ENCODE results near the gene SDK1. TPM values are rescaled to one million over a fixed set of nuclear protein-coding genes. Genes with fewer than 3 reads are reported as not detected.

Gene SDK1
- total RNA-seq, 1 donor from 2014 or later = 225 TPM

DNA sequence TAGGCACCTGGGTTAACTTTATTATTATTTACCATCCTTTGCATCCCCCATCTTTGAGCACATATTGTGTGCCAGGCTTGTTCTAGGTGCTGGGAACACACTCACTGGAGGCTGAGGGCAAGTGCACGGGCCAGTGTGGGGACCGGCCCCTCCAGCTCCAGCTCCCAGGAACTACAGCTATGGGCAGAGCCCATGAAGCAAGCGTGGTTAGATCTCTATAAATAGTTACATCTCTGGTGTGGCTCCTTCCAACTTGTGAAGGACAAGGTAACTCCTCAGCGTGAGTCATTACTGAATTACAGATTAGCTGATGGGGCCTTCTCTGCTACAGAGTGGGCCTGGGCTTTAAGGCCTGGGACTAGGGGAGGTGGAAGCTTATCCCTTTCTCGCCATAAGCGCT lies 583.5 kb downstream of the SDK1 start:
- peaks cover 20% of the 10 kb centered on the region for H3K9me3 Mint-ChIP-seq (ENCODE audit: unreplicated experiment)
- no peak overlapping the region for H3K4me3 Mint-ChIP-seq (ENCODE audit: unreplicated experiment)
- peaks cover 12% of the 10 kb centered on the region for H3K27me3 Mint-ChIP-seq (ENCODE audit: unreplicated experiment)
- DNase-seq = no peak
- peaks cover 28% of the 10 kb centered on the region for H3K4me1 Mint-ChIP-seq (ENCODE audit: low read depth, unreplicated experiment)
- peaks cover 18% of the 10 kb centered on the region for H3K36me3 Mint-ChIP-seq (ENCODE audit: unreplicated experiment)
- TF ChIP-seq CTCF (IDR thresholded peaks at IDR 0.05; ENCODE audit: partially characterized antibody, unreplicated experiment) = no peak
- no peak overlapping the region for H3K27ac Mint-ChIP-seq (ENCODE audit: unreplicated experiment)

GRCh38 chr7:3887096-3887690 lies 586.1 kb downstream of the SDK1 start:
- Mint-ChIP-seq H3K27me3 (ENCODE audit: unreplicated experiment) (peaks cover 15% of the 10 kb centered on the region), H3K36me3 (ENCODE audit: unreplicated experiment) (peaks cover 16% of the 10 kb centered on the region), H3K4me3 (ENCODE audit: unreplicated experiment) (no peak overlapping the region), H3K4me1 (ENCODE audit: low read depth, unreplicated experiment) (peaks cover 25% of the 10 kb centered on the region), H3K9me3 (ENCODE audit: unreplicated experiment) (peaks cover 14% of the 10 kb centered on the region), H3K27ac (ENCODE audit: unreplicated experiment) (peak overlapping the region; percentile 16)
- no peak for TF ChIP-seq CTCF (IDR thresholded peaks at IDR 0.05; ENCODE audit: partially characterized antibody, unreplicated experiment)
- no peak for DNase-seq

DNA sequence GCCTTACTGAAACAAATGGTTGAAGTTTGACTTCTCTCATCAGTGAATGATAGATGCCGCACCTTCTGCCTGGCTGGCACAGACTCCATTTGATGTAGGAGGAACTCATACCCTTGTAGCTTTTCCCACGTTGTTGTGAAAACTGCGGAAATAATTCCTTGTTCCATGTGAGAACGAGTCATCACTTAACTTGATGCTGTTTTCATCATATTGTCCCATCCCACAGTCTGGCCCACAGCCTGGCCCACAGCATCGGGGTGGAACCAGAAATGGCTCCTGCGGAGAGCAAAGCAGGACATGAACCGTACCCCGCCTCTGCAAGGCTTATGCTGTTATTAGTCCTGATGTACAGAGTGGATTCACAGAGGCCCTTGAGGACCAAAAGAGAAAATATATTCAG lies 587.0 kb downstream of the SDK1 start:
- Mint-ChIP-seq H3K27me3 (ENCODE audit: unreplicated experiment) (peaks cover 15% of the 10 kb centered on the region), H3K9me3 (ENCODE audit: unreplicated experiment) (peaks cover 14% of the 10 kb centered on the region), H3K4me3 (ENCODE audit: unreplicated experiment) (no peak overlapping the region), H3K4me1 (ENCODE audit: low read depth, unreplicated experiment) (peaks cover 25% of the 10 kb centered on the region), H3K27ac (ENCODE audit: unreplicated experiment) (no peak overlapping the region), H3K36me3 (ENCODE audit: unreplicated experiment) (peaks cover 16% of the 10 kb centered on the region)
- DNase-seq = no peak
- no peak for TF ChIP-seq CTCF (IDR thresholded peaks at IDR 0.05; ENCODE audit: partially characterized antibody, unreplicated experiment)

GRCh38 chr7:3892157-3892556 lies 591.1 kb downstream of the SDK1 start:
- Mint-ChIP-seq H3K36me3 (ENCODE audit: unreplicated experiment) (peaks cover 5% of the 10 kb centered on the region), H3K4me1 (ENCODE audit: low read depth, unreplicated experiment) (peaks cover 33% of the 10 kb centered on the region), H3K27ac (ENCODE audit: unreplicated experiment) (no peak overlapping the region), H3K9me3 (ENCODE audit: unreplicated experiment) (peaks cover 20% of the 10 kb centered on the region), H3K4me3 (ENCODE audit: unreplicated experiment) (no peak overlapping the region), H3K27me3 (ENCODE audit: unreplicated experiment) (peaks cover 6% of the 10 kb centered on the region)
- TF ChIP-seq CTCF (IDR thresholded peaks at IDR 0.05; ENCODE audit: partially characterized antibody, unreplicated experiment) = no peak
- no peak for DNase-seq

DNA sequence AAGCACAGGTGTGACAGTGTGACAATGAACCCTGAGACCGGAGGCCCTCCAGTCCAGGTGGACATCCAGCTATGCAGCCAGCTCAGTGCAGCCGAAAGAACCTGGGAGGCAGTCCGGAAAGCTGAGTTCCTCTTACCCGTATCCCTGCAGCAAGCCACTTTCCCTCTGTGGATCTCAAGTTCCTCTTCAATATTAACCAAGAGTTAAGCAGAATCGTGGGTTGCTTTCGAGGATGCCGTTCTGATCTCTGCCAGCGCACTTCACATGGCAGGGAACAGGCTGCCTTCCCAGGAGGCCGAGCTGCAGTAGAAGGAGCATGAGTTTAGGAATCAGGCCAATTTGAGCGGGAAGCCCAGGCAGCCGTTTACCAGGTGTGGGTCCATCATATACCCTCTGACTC lies 591.6 kb downstream of the SDK1 start:
- Mint-ChIP-seq H3K9me3 (ENCODE audit: unreplicated experiment) (peaks cover 21% of the 10 kb centered on the region), H3K27ac (ENCODE audit: unreplicated experiment) (no peak overlapping the region), H3K4me3 (ENCODE audit: unreplicated experiment) (no peak overlapping the region), H3K4me1 (ENCODE audit: low read depth, unreplicated experiment) (peaks cover 36% of the 10 kb centered on the region), H3K36me3 (ENCODE audit: unreplicated experiment) (peaks cover 5% of the 10 kb centered on the region), H3K27me3 (ENCODE audit: unreplicated experiment) (peaks cover 6% of the 10 kb centered on the region)
- DNase-seq = no peak
- TF ChIP-seq CTCF (IDR thresholded peaks at IDR 0.05; ENCODE audit: partially characterized antibody, unreplicated experiment) = no peak
